ENCODE data around the gene TRMT10A.

Gene TRMT10A

DNA sequence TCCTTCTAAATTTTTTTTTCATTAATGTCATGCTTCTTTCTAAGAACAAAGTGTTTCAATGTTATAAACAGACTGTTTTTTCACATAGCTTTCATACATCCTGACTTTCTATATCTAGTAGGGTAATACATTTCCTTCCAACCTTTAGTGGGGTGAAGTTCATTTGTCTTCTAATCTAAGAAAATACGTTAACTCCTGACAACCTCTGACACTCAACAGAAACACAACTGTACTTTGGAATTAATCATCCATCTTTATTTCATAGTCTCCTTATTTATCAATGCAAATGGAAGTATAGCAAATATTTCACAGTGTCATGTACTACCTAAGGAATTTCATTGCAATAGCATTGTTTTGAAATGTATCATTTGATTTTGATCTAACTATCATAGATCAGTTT, 8.0 kb upstream of the TRMT10A start:
- DNase-seq (ENCODE audit: low spot score) = no peak
- TF ChIP-seq, protein P1, sequence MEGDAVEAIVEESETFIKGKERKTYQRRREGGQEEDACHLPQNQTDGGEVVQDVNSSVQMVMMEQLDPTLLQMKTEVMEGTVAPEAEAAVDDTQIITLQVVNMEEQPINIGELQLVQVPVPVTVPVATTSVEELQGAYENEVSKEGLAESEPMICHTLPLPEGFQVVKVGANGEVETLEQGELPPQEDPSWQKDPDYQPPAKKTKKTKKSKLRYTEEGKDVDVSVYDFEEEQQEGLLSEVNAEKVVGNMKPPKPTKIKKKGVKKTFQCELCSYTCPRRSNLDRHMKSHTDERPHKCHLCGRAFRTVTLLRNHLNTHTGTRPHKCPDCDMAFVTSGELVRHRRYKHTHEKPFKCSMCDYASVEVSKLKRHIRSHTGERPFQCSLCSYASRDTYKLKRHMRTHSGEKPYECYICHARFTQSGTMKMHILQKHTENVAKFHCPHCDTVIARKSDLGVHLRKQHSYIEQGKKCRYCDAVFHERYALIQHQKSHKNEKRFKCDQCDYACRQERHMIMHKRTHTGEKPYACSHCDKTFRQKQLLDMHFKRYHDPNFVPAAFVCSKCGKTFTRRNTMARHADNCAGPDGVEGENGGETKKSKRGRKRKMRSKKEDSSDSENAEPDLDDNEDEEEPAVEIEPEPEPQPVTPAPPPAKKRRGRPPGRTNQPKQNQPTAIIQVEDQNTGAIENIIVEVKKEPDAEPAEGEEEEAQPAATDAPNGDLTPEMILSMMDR (IDR thresholded peaks at IDR 0.05; ENCODE audit: borderline replicate concordance, control extremely low read depth, extremely low read depth, insufficient read depth, missing control alignments) = no peak
- in situ Hi-C loops (cut with MboI; ENCODE audit: low sequenced_read_pairs, unreplicated experiment) = no loop called here

DNA sequence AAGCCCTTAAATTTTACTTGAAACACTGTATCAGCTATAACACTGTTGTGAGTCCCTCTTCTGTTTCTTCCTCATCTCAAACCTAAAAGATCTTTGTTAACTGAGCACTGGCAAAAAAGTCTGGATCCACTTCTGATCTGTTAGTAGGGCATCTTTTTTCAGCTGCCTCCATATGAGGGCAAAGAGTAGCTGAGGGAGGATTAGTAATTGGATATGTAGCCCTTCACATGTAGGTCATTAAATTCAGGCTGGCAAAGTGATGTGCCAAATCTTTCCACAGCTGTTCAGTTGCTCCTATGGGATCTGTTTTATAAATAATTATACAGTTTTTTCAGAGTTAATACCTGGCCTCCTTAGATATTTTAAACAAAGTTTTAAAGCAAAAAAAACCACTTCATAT, 1.1 kb upstream of the TRMT10A start:
- no peak for DNase-seq (ENCODE audit: low spot score)
- in situ Hi-C loops (cut with MboI; ENCODE audit: low sequenced_read_pairs, unreplicated experiment) = loop anchor here (10.0 kb wide), 1 partner anchor 240 kb away; no protein-coding TSS in a partner anchor
- TF ChIP-seq, protein P1 (IDR thresholded peaks at IDR 0.05; ENCODE audit: borderline replicate concordance, control extremely low read depth, extremely low read depth, insufficient read depth, missing control alignments) = no peak

DNA sequence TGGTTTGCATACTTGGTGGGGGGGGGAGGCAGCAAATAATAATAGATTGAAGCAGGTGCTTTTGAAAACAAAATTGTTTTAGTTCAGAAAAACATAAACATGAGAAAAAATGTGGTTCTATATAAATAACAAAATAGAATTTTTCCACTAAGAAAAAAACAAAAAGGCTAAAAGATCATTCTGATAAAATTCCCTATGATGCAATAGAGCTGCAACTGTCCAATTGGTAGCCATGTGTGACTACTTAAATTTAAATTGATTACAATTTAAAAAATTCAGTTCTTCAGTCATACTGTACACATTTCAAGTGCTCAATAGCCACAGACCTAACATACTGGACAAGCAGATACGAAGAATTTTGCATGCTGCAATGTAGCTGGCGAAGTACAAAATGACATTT, 11.0 kb downstream of the TRMT10A start:
- DNase-seq (ENCODE audit: low spot score) = no peak
- in situ Hi-C loops (cut with MboI; ENCODE audit: low sequenced_read_pairs, unreplicated experiment) = loop anchor here (10.0 kb wide), 1 partner anchor 322 kb away; no protein-coding TSS in a partner anchor
- TF ChIP-seq, protein P1 (IDR thresholded peaks at IDR 0.05; ENCODE audit: borderline replicate concordance, control extremely low read depth, extremely low read depth, insufficient read depth, missing control alignments) = no peak

DNA sequence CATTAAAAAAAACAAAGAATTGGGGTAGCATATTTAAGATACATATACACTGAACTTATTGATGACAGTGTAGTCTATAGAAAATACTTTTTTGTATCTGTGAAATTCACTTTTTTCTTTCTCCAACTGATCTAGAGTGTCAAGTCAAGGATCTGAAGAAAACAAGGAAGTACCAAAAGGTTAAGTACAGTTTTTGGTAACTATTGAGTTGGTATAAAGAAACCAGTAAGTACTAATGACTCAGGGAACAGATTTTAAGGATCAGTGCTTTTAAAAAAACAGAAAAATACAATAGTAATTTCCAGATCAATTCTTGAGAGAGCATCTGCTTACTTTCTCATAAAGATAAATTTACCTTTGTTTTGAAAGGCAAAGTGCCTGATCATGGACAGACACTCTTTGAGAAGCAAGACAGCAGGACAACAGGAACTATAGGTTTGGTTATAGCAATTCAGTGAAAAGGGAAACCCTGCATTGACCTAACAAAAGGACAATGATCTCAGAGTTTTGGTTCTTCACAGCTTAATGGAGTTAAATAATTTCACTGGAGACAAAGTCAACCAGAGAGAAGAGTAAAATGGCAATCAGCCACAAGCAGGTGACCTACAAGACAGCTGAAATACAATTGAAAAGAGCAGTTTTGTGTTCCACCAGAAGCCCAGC, 23.4 kb downstream of the TRMT10A start:
- DNase-seq (ENCODE audit: low spot score) = no peak
- TF ChIP-seq, protein P1 (IDR thresholded peaks at IDR 0.05; ENCODE audit: borderline replicate concordance, control extremely low read depth, extremely low read depth, insufficient read depth, missing control alignments) = no peak
- in situ Hi-C loops (cut with MboI; ENCODE audit: low sequenced_read_pairs, unreplicated experiment) = no loop called here

DNA sequence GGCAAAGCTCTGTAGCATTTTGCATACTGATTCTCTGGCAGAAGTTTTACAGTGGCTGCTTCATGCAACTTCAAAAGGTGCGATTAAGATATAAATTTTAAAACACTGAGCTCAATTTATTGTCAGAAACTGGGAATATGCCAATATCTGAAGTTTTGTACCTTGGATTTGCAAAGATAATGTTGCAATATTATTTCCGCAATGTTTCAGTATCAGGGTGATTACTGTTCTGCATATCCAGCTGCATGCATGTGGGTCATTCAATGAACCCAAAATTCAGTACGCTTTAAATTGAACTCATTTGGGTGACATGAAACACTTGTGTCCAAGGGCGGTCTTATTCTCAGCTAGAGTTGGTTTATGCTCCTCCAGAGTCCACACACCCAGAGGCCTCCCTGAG, 26.2 kb downstream of the TRMT10A start:
- TF ChIP-seq, protein P1 (IDR thresholded peaks at IDR 0.05; ENCODE audit: borderline replicate concordance, control extremely low read depth, extremely low read depth, insufficient read depth, missing control alignments) = no peak
- no peak for DNase-seq (ENCODE audit: low spot score)
- in situ Hi-C loops (cut with MboI; ENCODE audit: low sequenced_read_pairs, unreplicated experiment) = no loop called here

DNA sequence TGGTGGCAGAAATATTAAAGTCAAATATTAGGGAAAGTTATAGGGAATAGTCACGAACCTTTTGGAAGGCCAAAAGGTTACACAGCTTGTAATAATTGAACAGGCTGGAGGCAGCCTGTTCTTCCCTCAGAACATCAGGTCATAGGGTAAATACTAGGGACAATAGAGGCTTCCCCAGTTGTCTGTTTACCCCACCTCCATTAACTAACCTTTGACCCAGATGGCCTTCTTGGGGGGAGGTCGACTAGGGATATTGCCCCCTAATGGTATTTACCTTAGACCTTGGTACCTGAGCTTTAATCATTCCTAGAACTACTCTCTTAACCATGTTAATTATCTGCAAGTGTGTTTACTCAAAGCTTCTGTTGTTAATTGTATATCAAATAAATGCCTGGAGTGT, 27.0 kb downstream of the TRMT10A start:
- TF ChIP-seq, protein P1 (IDR thresholded peaks at IDR 0.05; ENCODE audit: borderline replicate concordance, control extremely low read depth, extremely low read depth, insufficient read depth, missing control alignments) = no peak
- in situ Hi-C loops (cut with MboI; ENCODE audit: low sequenced_read_pairs, unreplicated experiment) = no loop called here
- no peak for DNase-seq (ENCODE audit: low spot score)

All from GM13976 (cell line).